Stimulated activated CD8-positive, alpha-beta memory T cell treated with anti-CD3 and anti-CD28 coated beads, Interleukin-2, amount 100 ng/mL, for 1 hour (primary cell): ENCODE data around the gene ASGR2.

Source experiments
- DNase-seq, 2 donors: peaks; one replicate each; pipeline ENCODE4 v3.0.0-alpha.2; 2020; ENCODE audit warnings: low read depth in 2 of 2

ASGR2 gene

GRCh38 chr17:7060165-7060891 is 54.3 kb downstream of the ASGR2 start:
- no peak for DNase-seq

- DNase-seq, result no peak
These were observed 55.7 kb downstream of the ASGR2 start for GRCh38 chr17:7058831-7059447.

GRCh38 chr17:7056386-7056785 is 58.2 kb downstream of the ASGR2 start:
- DNase-seq, result no peak
